ENCODE data around the gene PHYKPL. TPM values are rescaled to one million over a fixed set of nuclear protein-coding genes. Genes with fewer than 3 reads are reported as not detected.
A peak's percentile ranks its signal among the peaks of the same experiment; 100 is the strongest.

Gene PHYKPL
- total RNA-seq, 1 donor from 2014 or later = 89.7 TPM

DNA sequence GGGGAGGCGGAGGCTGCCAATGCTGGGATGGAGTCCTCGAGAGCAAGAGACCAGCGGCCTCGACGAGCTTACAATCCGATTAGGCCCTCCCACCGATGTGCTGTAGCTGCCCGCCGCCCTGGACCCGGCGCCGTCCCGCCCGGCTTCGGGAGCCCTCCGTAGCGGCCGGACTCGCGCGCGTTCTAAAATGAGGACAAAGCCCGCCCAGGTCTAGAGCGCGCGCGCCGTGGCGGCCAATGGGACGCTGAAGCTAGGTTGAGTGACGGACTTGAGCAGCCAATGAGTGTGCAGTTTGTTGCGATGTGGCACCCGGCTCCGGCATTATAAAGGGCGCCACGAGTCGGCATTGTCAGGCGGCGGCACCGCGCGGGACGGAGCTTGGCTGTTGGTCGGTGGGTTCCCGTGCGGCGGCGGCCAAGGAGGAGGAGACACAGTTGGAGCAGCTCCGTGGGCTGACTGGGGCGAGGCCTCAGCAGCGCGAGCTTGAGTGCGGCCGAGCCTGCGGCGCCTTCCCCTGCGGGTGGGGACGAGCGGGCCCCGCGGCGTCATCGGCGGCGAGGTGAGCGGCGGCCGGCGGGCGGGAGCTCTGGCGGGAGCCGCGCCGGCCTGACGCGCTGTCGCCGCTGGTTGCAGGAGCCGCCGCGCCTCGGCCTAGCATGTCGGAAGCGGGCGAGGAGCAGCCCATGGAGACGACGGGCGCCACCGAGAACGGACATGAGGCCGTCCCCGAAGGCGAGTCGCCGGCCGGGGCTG lies 28.2 kb downstream of the PHYKPL start, which contains the start of gene HNRNPAB:
Gene HNRNPAB (plus strand): TSS at position 352 of the 753 bp plus-strand sequence. CDS start 305 bp downstream, at position 657.
- peak within 1 kb of the TSS; percentile 93 for H3K4me3 Mint-ChIP-seq (ENCODE audit: unreplicated experiment)
- H3K27me3 Mint-ChIP-seq (ENCODE audit: unreplicated experiment) = peaks cover 7% of the 10 kb centered on the region
- H3K9me3 Mint-ChIP-seq (ENCODE audit: unreplicated experiment) = peaks cover 15% of the 10 kb centered on the region
- H3K4me1 Mint-ChIP-seq (ENCODE audit: low read depth, unreplicated experiment) = peaks cover 14% of the 10 kb centered on the region
- no peaks in the 10 kb centered on the region for H3K36me3 Mint-ChIP-seq (ENCODE audit: unreplicated experiment)
- DNase-seq = peak; percentile 95
- H3K27ac Mint-ChIP-seq (ENCODE audit: unreplicated experiment) = peak within 1 kb of the TSS; percentile 97
- TF ChIP-seq CTCF (IDR thresholded peaks at IDR 0.05; ENCODE audit: partially characterized antibody, unreplicated experiment) = no peak

DNA sequence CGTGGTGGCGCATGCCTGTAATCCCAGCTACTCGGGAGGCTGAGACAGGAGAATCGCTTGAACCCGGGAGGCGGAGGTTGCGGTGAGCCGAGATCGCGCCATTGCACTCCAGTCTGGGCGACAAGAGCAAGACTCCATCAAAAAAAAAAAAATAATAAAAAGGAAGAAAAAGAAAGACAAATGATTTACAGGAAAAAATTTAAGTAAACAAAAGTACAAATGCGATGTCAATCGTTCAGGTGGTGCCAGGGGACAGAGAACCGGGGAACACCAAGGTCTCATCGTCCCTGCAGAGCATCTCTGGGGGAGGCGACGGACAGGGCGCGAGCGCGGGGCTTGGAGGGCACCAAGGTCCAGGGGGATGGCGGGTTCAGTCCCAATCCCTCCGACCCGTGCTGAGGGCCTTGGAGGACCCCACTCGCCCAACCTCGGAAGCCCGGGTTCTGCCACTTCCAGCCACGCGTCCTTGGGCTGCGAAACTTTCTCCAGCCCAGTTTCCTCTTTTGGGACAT lies 28.9 kb downstream of the PHYKPL start:
- H3K4me3 Mint-ChIP-seq (ENCODE audit: unreplicated experiment) = peak overlapping the region; percentile 93
- no peak for TF ChIP-seq CTCF (IDR thresholded peaks at IDR 0.05; ENCODE audit: partially characterized antibody, unreplicated experiment)
- peaks cover 4% of the 10 kb centered on the region for H3K27me3 Mint-ChIP-seq (ENCODE audit: unreplicated experiment)
- H3K36me3 Mint-ChIP-seq (ENCODE audit: unreplicated experiment) = no peaks in the 10 kb centered on the region
- peaks cover 15% of the 10 kb centered on the region for H3K9me3 Mint-ChIP-seq (ENCODE audit: unreplicated experiment)
- DNase-seq = peak; percentile 31
- peak overlapping the region; percentile 28 for H3K27ac Mint-ChIP-seq (ENCODE audit: unreplicated experiment)
- peaks cover 14% of the 10 kb centered on the region for H3K4me1 Mint-ChIP-seq (ENCODE audit: low read depth, unreplicated experiment)

GRCh38 chr5:178202541-178202940 lies 30.1 kb downstream of the PHYKPL start:
- H3K27me3 Mint-ChIP-seq (ENCODE audit: unreplicated experiment) = peaks cover 6% of the 10 kb centered on the region
- H3K9me3 Mint-ChIP-seq (ENCODE audit: unreplicated experiment) = peaks cover 15% of the 10 kb centered on the region
- H3K4me1 Mint-ChIP-seq (ENCODE audit: low read depth, unreplicated experiment) = peaks cover 11% of the 10 kb centered on the region
- H3K4me3 Mint-ChIP-seq (ENCODE audit: unreplicated experiment) = peak overlapping the region; percentile 46
- H3K27ac Mint-ChIP-seq (ENCODE audit: unreplicated experiment) = no peak overlapping the region
- no peak for TF ChIP-seq CTCF (IDR thresholded peaks at IDR 0.05; ENCODE audit: partially characterized antibody, unreplicated experiment)
- H3K36me3 Mint-ChIP-seq (ENCODE audit: unreplicated experiment) = no peaks in the 10 kb centered on the region
- no peak for DNase-seq

DNA sequence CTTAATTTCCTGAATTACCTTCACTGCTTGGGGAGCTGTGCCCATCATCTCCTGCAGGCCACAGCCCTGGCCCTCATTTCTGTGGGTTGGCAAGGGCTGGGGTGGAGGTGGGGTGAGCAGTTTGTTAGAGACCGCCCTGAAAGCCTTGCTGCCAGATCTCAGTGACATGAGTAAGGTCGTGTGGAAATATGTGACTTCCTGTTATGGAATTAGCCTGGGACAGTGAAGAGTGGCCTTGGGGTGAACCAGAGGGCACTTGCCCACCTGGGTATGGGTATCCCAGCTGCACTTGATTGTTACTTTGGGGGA lies 30.7 kb downstream of the PHYKPL start:
- Mint-ChIP-seq H3K36me3 (ENCODE audit: unreplicated experiment) (no peaks in the 10 kb centered on the region), H3K27ac (ENCODE audit: unreplicated experiment) (no peak overlapping the region), H3K9me3 (ENCODE audit: unreplicated experiment) (peaks cover 15% of the 10 kb centered on the region), H3K27me3 (ENCODE audit: unreplicated experiment) (peaks cover 6% of the 10 kb centered on the region), H3K4me3 (ENCODE audit: unreplicated experiment) (no peak overlapping the region), H3K4me1 (ENCODE audit: low read depth, unreplicated experiment) (peaks cover 11% of the 10 kb centered on the region)
- no peak for DNase-seq
- TF ChIP-seq CTCF (IDR thresholded peaks at IDR 0.05; ENCODE audit: partially characterized antibody, unreplicated experiment) = no peak

DNA sequence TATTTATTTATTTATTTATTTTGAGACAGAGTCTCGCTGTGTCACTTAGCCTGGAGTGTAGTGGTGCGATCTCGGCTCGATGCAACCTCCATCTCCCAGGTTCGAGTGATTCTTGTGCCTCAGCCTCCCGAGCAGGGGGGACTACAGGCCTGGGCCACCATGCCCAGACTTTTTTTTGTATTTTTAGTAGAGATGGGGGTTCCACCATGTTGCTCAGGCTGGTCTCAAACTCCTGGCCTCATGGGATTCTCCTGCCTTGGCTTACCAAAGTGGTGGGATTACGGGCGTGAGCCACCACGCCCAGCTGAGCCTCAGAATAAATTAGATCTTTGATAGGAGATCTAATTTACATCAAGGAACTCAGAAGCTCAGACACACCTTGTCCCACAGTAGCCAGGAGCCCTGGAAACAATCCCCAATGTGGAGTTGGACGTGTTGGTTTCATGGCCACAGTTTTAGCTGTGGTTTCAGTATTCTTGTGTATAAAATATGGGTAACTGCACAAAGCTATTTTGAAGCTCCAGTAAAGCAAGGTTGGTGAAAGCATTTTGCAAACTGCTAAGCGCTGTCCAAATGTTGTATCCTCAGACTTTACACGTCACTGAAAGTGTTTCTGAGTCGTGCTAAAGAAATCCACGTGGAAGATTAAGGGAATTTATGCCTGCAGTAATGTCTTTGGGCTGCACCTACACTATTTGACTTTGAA lies 31.2 kb downstream of the PHYKPL start:
- H3K27ac Mint-ChIP-seq (ENCODE audit: unreplicated experiment) = no peak overlapping the region
- H3K27me3 Mint-ChIP-seq (ENCODE audit: unreplicated experiment) = peaks cover 6% of the 10 kb centered on the region
- no peak for TF ChIP-seq CTCF (IDR thresholded peaks at IDR 0.05; ENCODE audit: partially characterized antibody, unreplicated experiment)
- no peak for DNase-seq
- peaks cover 8% of the 10 kb centered on the region for H3K4me1 Mint-ChIP-seq (ENCODE audit: low read depth, unreplicated experiment)
- no peaks in the 10 kb centered on the region for H3K36me3 Mint-ChIP-seq (ENCODE audit: unreplicated experiment)
- no peak overlapping the region for H3K4me3 Mint-ChIP-seq (ENCODE audit: unreplicated experiment)
- peaks cover 12% of the 10 kb centered on the region for H3K9me3 Mint-ChIP-seq (ENCODE audit: unreplicated experiment)
